Measurements from ENCODE around the gene EHD4.
A peak's percentile ranks its signal among the peaks of the same experiment; 100 is the strongest.

Gene EHD4

GRCh38 chr15:41922353-41922752, 50.0 kb downstream of the EHD4 start:
- Histone ChIP-seq H3K9me3 (ENCODE audit: control insufficient read depth in 2 of 2, low read length in 2 of 2) (no peaks in the 10 kb centered on the region), H3K27me3 (ENCODE audit: control insufficient read depth in 2 of 2, insufficient read depth in 2 of 2, low read length in 2 of 2) (no peaks in the 10 kb centered on the region), H3K4me3 (ENCODE audit: low read length in 2 of 2) (no peak overlapping the region), H3K4me1 (ENCODE audit: control insufficient read depth in 2 of 2, insufficient read depth in 2 of 2, low read length in 2 of 2) (peaks cover 41 to 55% of the 10 kb centered on the region in 2 donors), H3K27ac (ENCODE audit: low read depth in 2 of 2, low read length in 2 of 2) (no peak overlapping the region), H3K9ac (ENCODE audit: low read depth in 1 of 2, low read length in 2 of 2) (no peak overlapping the region), H3K36me3 (ENCODE audit: control insufficient read depth in 2 of 2, insufficient read depth in 2 of 2, low read length in 2 of 2) (peaks cover 16 to 22% of the 10 kb centered on the region in 2 donors)

GRCh38 chr15:41921639-41922038, 50.7 kb downstream of the EHD4 start:
- Histone ChIP-seq H3K4me1 (ENCODE audit: control insufficient read depth in 2 of 2, insufficient read depth in 2 of 2, low read length in 2 of 2) (peaks cover 33 to 48% of the 10 kb centered on the region in 2 donors), H3K27me3 (ENCODE audit: control insufficient read depth in 2 of 2, insufficient read depth in 2 of 2, low read length in 2 of 2) (no peaks in the 10 kb centered on the region), H3K9ac (ENCODE audit: low read depth in 1 of 2, low read length in 2 of 2) (no peak overlapping the region), H3K27ac (ENCODE audit: low read depth in 2 of 2, low read length in 2 of 2) (no peak overlapping the region), H3K36me3 (ENCODE audit: control insufficient read depth in 2 of 2, insufficient read depth in 2 of 2, low read length in 2 of 2) (peaks cover 16 to 22% of the 10 kb centered on the region in 2 donors), H3K9me3 (ENCODE audit: control insufficient read depth in 2 of 2, low read length in 2 of 2) (no peaks in the 10 kb centered on the region), H3K4me3 (ENCODE audit: low read length in 2 of 2) (no peak overlapping the region)

- Histone ChIP-seq H3K9me3 (ENCODE audit: control insufficient read depth in 2 of 2, low read length in 2 of 2) (no peaks in the 10 kb centered on the region), H3K27ac (ENCODE audit: low read depth in 2 of 2, low read length in 2 of 2) (peak overlapping the region in 1 of 2 donors; percentile 6), H3K36me3 (ENCODE audit: control insufficient read depth in 2 of 2, insufficient read depth in 2 of 2, low read length in 2 of 2) (peaks cover 16 to 23% of the 10 kb centered on the region in 2 donors), H3K9ac (ENCODE audit: low read depth in 1 of 2, low read length in 2 of 2) (no peak overlapping the region), H3K27me3 (ENCODE audit: control insufficient read depth in 2 of 2, insufficient read depth in 2 of 2, low read length in 2 of 2) (no peaks in the 10 kb centered on the region), H3K4me3 (ENCODE audit: low read length in 2 of 2) (no peak overlapping the region), H3K4me1 (ENCODE audit: control insufficient read depth in 2 of 2, insufficient read depth in 2 of 2, low read length in 2 of 2) (peaks cover 29 to 44% of the 10 kb centered on the region in 2 donors)
Observed at GRCh38 chr15:41921167-41921566, 51.2 kb downstream of the EHD4 start.

- H3K4me1 ChIP-seq (ENCODE audit: control insufficient read depth in 2 of 2, insufficient read depth in 2 of 2, low read length in 2 of 2): peaks cover 22 to 33% of the 10 kb centered on the region in 2 donors
- H3K36me3 ChIP-seq (ENCODE audit: control insufficient read depth in 2 of 2, insufficient read depth in 2 of 2, low read length in 2 of 2): peaks cover 16 to 25% of the 10 kb centered on the region in 2 donors
- H3K27ac ChIP-seq (ENCODE audit: low read depth in 2 of 2, low read length in 2 of 2): no peak overlapping the region
- H3K9ac ChIP-seq (ENCODE audit: low read depth in 1 of 2, low read length in 2 of 2): no peak overlapping the region
- no peaks in the 10 kb centered on the region for H3K9me3 ChIP-seq (ENCODE audit: control insufficient read depth in 2 of 2, low read length in 2 of 2)
- H3K27me3 ChIP-seq (ENCODE audit: control insufficient read depth in 2 of 2, insufficient read depth in 2 of 2, low read length in 2 of 2): no peaks in the 10 kb centered on the region
- H3K4me3 ChIP-seq (ENCODE audit: low read length in 2 of 2): no peak overlapping the region
Observed at GRCh38 chr15:41919954-41920538, 52.3 kb downstream of the EHD4 start.

GRCh38 chr15:41919201-41919820, 53.0 kb downstream of the EHD4 start:
- Histone ChIP-seq H3K4me1 (ENCODE audit: control insufficient read depth in 2 of 2, insufficient read depth in 2 of 2, low read length in 2 of 2) (peaks cover 22 to 32% of the 10 kb centered on the region in 2 donors), H3K4me3 (ENCODE audit: low read length in 2 of 2) (no peak overlapping the region), H3K27ac (ENCODE audit: low read depth in 2 of 2, low read length in 2 of 2) (no peak overlapping the region), H3K36me3 (ENCODE audit: control insufficient read depth in 2 of 2, insufficient read depth in 2 of 2, low read length in 2 of 2) (peaks cover 18 to 25% of the 10 kb centered on the region in 2 donors), H3K9ac (ENCODE audit: low read depth in 1 of 2, low read length in 2 of 2) (no peak overlapping the region), H3K27me3 (ENCODE audit: control insufficient read depth in 2 of 2, insufficient read depth in 2 of 2, low read length in 2 of 2) (no peaks in the 10 kb centered on the region), H3K9me3 (ENCODE audit: control insufficient read depth in 2 of 2, low read length in 2 of 2) (no peaks in the 10 kb centered on the region)

GRCh38 chr15:41918506-41919126, 53.7 kb downstream of the EHD4 start:
- Histone ChIP-seq H3K27ac (ENCODE audit: low read depth in 2 of 2, low read length in 2 of 2) (no peak overlapping the region), H3K4me1 (ENCODE audit: control insufficient read depth in 2 of 2, insufficient read depth in 2 of 2, low read length in 2 of 2) (peaks cover 19 to 32% of the 10 kb centered on the region in 2 donors), H3K4me3 (ENCODE audit: low read length in 2 of 2) (no peak overlapping the region), H3K36me3 (ENCODE audit: control insufficient read depth in 2 of 2, insufficient read depth in 2 of 2, low read length in 2 of 2) (peaks cover 17 to 29% of the 10 kb centered on the region in 2 donors), H3K9me3 (ENCODE audit: control insufficient read depth in 2 of 2, low read length in 2 of 2) (no peaks in the 10 kb centered on the region), H3K9ac (ENCODE audit: low read depth in 1 of 2, low read length in 2 of 2) (no peak overlapping the region), H3K27me3 (ENCODE audit: control insufficient read depth in 2 of 2, insufficient read depth in 2 of 2, low read length in 2 of 2) (no peaks in the 10 kb centered on the region)

- Histone ChIP-seq H3K4me1 (ENCODE audit: control insufficient read depth in 2 of 2, insufficient read depth in 2 of 2, low read length in 2 of 2) (peaks cover 19 to 32% of the 10 kb centered on the region in 2 donors), H3K9ac (ENCODE audit: low read depth in 1 of 2, low read length in 2 of 2) (no peak overlapping the region), H3K27me3 (ENCODE audit: control insufficient read depth in 2 of 2, insufficient read depth in 2 of 2, low read length in 2 of 2) (no peaks in the 10 kb centered on the region), H3K27ac (ENCODE audit: low read depth in 2 of 2, low read length in 2 of 2) (peak overlapping the region; percentile 26 to 44), H3K9me3 (ENCODE audit: control insufficient read depth in 2 of 2, low read length in 2 of 2) (no peaks in the 10 kb centered on the region), H3K4me3 (ENCODE audit: low read length in 2 of 2) (no peak overlapping the region), H3K36me3 (ENCODE audit: control insufficient read depth in 2 of 2, insufficient read depth in 2 of 2, low read length in 2 of 2) (peaks cover 22 to 28% of the 10 kb centered on the region in 2 donors)
Observed at GRCh38 chr15:41917767-41918430, 54.5 kb downstream of the EHD4 start.

- Histone ChIP-seq H3K4me3 (ENCODE audit: low read length in 2 of 2) (no peak overlapping the region), H3K9ac (ENCODE audit: low read depth in 1 of 2, low read length in 2 of 2) (no peak overlapping the region), H3K27ac (ENCODE audit: low read depth in 2 of 2, low read length in 2 of 2) (no peak overlapping the region), H3K4me1 (ENCODE audit: control insufficient read depth in 2 of 2, insufficient read depth in 2 of 2, low read length in 2 of 2) (peaks cover 10 to 19% of the 10 kb centered on the region in 2 donors), H3K36me3 (ENCODE audit: control insufficient read depth in 2 of 2, insufficient read depth in 2 of 2, low read length in 2 of 2) (peaks cover 30 to 31% of the 10 kb centered on the region in 2 donors), H3K27me3 (ENCODE audit: control insufficient read depth in 2 of 2, insufficient read depth in 2 of 2, low read length in 2 of 2) (no peaks in the 10 kb centered on the region), H3K9me3 (ENCODE audit: control insufficient read depth in 2 of 2, low read length in 2 of 2) (no peaks in the 10 kb centered on the region)
Observed at GRCh38 chr15:41915255-41915994, 56.9 kb downstream of the EHD4 start.

GRCh38 chr15:41914411-41914810, 57.9 kb downstream of the EHD4 start:
- Histone ChIP-seq H3K4me1 (ENCODE audit: control insufficient read depth in 2 of 2, insufficient read depth in 2 of 2, low read length in 2 of 2) (peaks cover 6 to 8% of the 10 kb centered on the region in 2 donors), H3K4me3 (ENCODE audit: low read length in 2 of 2) (no peak overlapping the region), H3K27ac (ENCODE audit: low read depth in 2 of 2, low read length in 2 of 2) (no peak overlapping the region), H3K36me3 (ENCODE audit: control insufficient read depth in 2 of 2, insufficient read depth in 2 of 2, low read length in 2 of 2) (peaks cover 33 to 35% of the 10 kb centered on the region in 2 donors), H3K9me3 (ENCODE audit: control insufficient read depth in 2 of 2, low read length in 2 of 2) (no peaks in the 10 kb centered on the region), H3K27me3 (ENCODE audit: control insufficient read depth in 2 of 2, insufficient read depth in 2 of 2, low read length in 2 of 2) (no peaks in the 10 kb centered on the region), H3K9ac (ENCODE audit: low read depth in 1 of 2, low read length in 2 of 2) (no peak overlapping the region)

Measured in mucosa of rectum (tissue), 2 donors.